ACC112 (cell line): ENCODE measurements around the gene VSIG10L.

Source experiments
- H2AFZ ChIP-seq: fragments of 200-600 bp; sonication (generic); one replicate; pipeline ENCODE4 v1.6.0; 2017; ENCODE audit warnings: antibody characterized with exemption, low read length; ENCODE audit not compliant: unreplicated experiment
- H3K27ac ChIP-seq: fragments of 200-600 bp; sonication (generic); 2 replicates; pipeline ENCODE4 v1.5.1; 2014; ENCODE audit warnings: low read depth, mild to moderate bottlenecking, antibody characterized with exemption, low read length, moderate library complexity
- H3K27me3 ChIP-seq: fragments of 200-600 bp; sonication (generic); 2 replicates; pipeline ENCODE4 v1.6.1; 2014; ENCODE audit warnings: mild to moderate bottlenecking, antibody characterized with exemption, low read length, moderate library complexity, mixed read lengths; ENCODE audit not compliant: insufficient read depth
- H3K36me3 ChIP-seq: fragments of 200-600 bp; sonication (generic); 2 replicates; pipeline ENCODE4 v1.6.1; 2016; ENCODE audit warnings: mild to moderate bottlenecking, antibody characterized with exemption, low read length, moderate library complexity, mixed read lengths; ENCODE audit not compliant: insufficient read depth
- H3K4me1 ChIP-seq: fragments of 200-600 bp; sonication (generic); one replicate; pipeline ENCODE4 v1.6.1; 2016; ENCODE audit warnings: low read length, mixed read lengths; ENCODE audit not compliant: insufficient read depth, unreplicated experiment, control insufficient read depth
- H3K4me3 ChIP-seq: fragments of 200-600 bp; sonication (generic); 2 replicates; pipeline ENCODE4 v1.5.1; 2014; ENCODE audit warnings: mild to moderate bottlenecking, low read depth, low read length
- H3K79me2 ChIP-seq: fragments of 200-600 bp; sonication (generic); one replicate; pipeline ENCODE4 v1.6.0; 2016; ENCODE audit warnings: low read length; ENCODE audit not compliant: control insufficient read depth, unreplicated experiment, insufficient read depth

Gene VSIG10L

GRCh38 chr19:51337141-51337860, 4.6 kb downstream of the VSIG10L start:
- Histone ChIP-seq H3K79me2 (no peaks in the 10 kb centered on the region), H3K27me3 (no peaks in the 10 kb centered on the region), H3K36me3 (no peaks in the 10 kb centered on the region), H2AFZ (no peak overlapping the region), H3K27ac (no peak overlapping the region), H3K4me1 (no peaks in the 10 kb centered on the region), H3K4me3 (no peak overlapping the region)

GRCh38 chr19:51333836-51334460, 8.0 kb downstream of the VSIG10L start:
- H3K4me1 ChIP-seq, result no peaks in the 10 kb centered on the region
- no peaks in the 10 kb centered on the region for H3K79me2 ChIP-seq
- no peaks in the 10 kb centered on the region for H3K36me3 ChIP-seq
- no peak overlapping the region for H2AFZ ChIP-seq
- H3K27me3 ChIP-seq, result no peaks in the 10 kb centered on the region
- no peak overlapping the region for H3K4me3 ChIP-seq
- H3K27ac ChIP-seq, result no peak overlapping the region

GRCh38 chr19:51331716-51332115, 10.2 kb downstream of the VSIG10L start:
- no peak overlapping the region for H2AFZ ChIP-seq
- no peaks in the 10 kb centered on the region for H3K79me2 ChIP-seq
- no peaks in the 10 kb centered on the region for H3K36me3 ChIP-seq
- H3K27me3 ChIP-seq, result peaks cover 12% of the 10 kb centered on the region
- no peak overlapping the region for H3K27ac ChIP-seq
- no peak overlapping the region for H3K4me3 ChIP-seq
- H3K4me1 ChIP-seq, result no peaks in the 10 kb centered on the region

- Histone ChIP-seq H2AFZ (no peak overlapping the region), H3K27me3 (peaks cover 17% of the 10 kb centered on the region), H3K27ac (no peak overlapping the region), H3K79me2 (no peaks in the 10 kb centered on the region), H3K36me3 (no peaks in the 10 kb centered on the region), H3K4me3 (no peak overlapping the region), H3K4me1 (no peaks in the 10 kb centered on the region)
Measured at GRCh38 chr19:51331193-51331592, 10.7 kb downstream of the VSIG10L start.

- H2AFZ ChIP-seq, result no peak overlapping the region
- H3K36me3 ChIP-seq, result no peaks in the 10 kb centered on the region
- peaks cover 22% of the 10 kb centered on the region for H3K27me3 ChIP-seq
- no peaks in the 10 kb centered on the region for H3K4me1 ChIP-seq
- no peak overlapping the region for H3K4me3 ChIP-seq
- H3K79me2 ChIP-seq, result no peaks in the 10 kb centered on the region
- H3K27ac ChIP-seq, result no peak overlapping the region
Measured at GRCh38 chr19:51330366-51330765, 11.6 kb downstream of the VSIG10L start.

GRCh38 chr19:51329411-51329810, 12.5 kb downstream of the VSIG10L start:
- Histone ChIP-seq H3K79me2 (no peaks in the 10 kb centered on the region), H3K27me3 (peaks cover 22% of the 10 kb centered on the region), H2AFZ (no peak overlapping the region), H3K4me1 (no peaks in the 10 kb centered on the region), H3K4me3 (no peak overlapping the region), H3K27ac (no peak overlapping the region), H3K36me3 (no peaks in the 10 kb centered on the region)

- peaks cover 29% of the 10 kb centered on the region for H3K27me3 ChIP-seq
- H2AFZ ChIP-seq, result no peak overlapping the region
- H3K4me3 ChIP-seq, result peak overlapping the region; percentile 39; the same call in 1 of the 2 replicates
- H3K4me1 ChIP-seq, result no peaks in the 10 kb centered on the region
- no peak overlapping the region for H3K27ac ChIP-seq
- no peaks in the 10 kb centered on the region for H3K36me3 ChIP-seq
- no peaks in the 10 kb centered on the region for H3K79me2 ChIP-seq
Measured at GRCh38 chr19:51327066-51328001, 14.6 kb downstream of the VSIG10L start.

- H3K79me2 ChIP-seq, result no peaks in the 10 kb centered on the region
Measured at GRCh38 chr19:51326216-51327065, 15.5 kb downstream of the VSIG10L start.

GRCh38 chr19:51325161-51325976, 16.6 kb downstream of the VSIG10L start:
- Histone ChIP-seq H3K4me1 (no peaks in the 10 kb centered on the region), H3K4me3 (no peak overlapping the region), H3K79me2 (no peaks in the 10 kb centered on the region), H3K27me3 (peaks cover 29% of the 10 kb centered on the region), H3K36me3 (no peaks in the 10 kb centered on the region), H3K27ac (no peak overlapping the region), H2AFZ (no peak overlapping the region)

More at GRCh38 chr19:51326216-51327065, 15.5 kb downstream of the VSIG10L start:
- H3K27me3 ChIP-seq, result peaks cover 29% of the 10 kb centered on the region
- no peaks in the 10 kb centered on the region for H3K4me1 ChIP-seq
- no peak overlapping the region for H2AFZ ChIP-seq
- H3K36me3 ChIP-seq, result no peaks in the 10 kb centered on the region
- H3K27ac ChIP-seq, result no peak overlapping the region
- H3K4me3 ChIP-seq, result no peak overlapping the region
